GM12878 (cell line): Measurements from ENCODE around the gene NR2F1. TPM values are rescaled to one million over a fixed set of nuclear protein-coding genes. Genes with fewer than 3 reads are reported as not detected.

Source experiments
- ATAC-seq: fragments of 200-7000 bp; cut with Tn5 transposase; 3 replicates; pipeline ENCODE4 v1.9.1; 2020; ENCODE audit warnings: mild to moderate bottlenecking, moderate library complexity
- BruUV-seq: library from RNA; stranded (reverse); fragments of 400-500 nt; replicated peaks from 2 replicates; lab custom pipeline; 2021; lab: Mats Ljungman, UMichigan
- CTCF ChIA-PET: fragments of 300-600 bp; sonication (Branson Sonifier 250); formaldehyde crosslinking; extraction: SDS; loops from one replicate; lab custom pipeline; 2021; ENCODE audit warnings: inconsistent platforms; lab: Yijun Ruan, JAX
- POLR2A ChIA-PET: fragments of 350-600 bp; formaldehyde crosslinking; extraction: SDS; loops from one replicate; lab custom pipeline; 2021; ENCODE audit warnings: inconsistent platforms; lab: Charles Lee
- RAD21 ChIA-PET: fragments of 300-600 bp; sonication (Branson Sonifier 250); formaldehyde crosslinking; loops from one replicate; lab custom pipeline; 2023; ENCODE audit warnings: antibody characterized with exemption; ENCODE audit not compliant: unreplicated experiment; lab: Charles Lee
- SMC1A ChIA-PET: fragments of 300-600 bp; sonication (Branson Sonifier 250); formaldehyde crosslinking; loops from one replicate; lab custom pipeline; 2023; ENCODE audit not compliant: unreplicated experiment, uncharacterized antibody; lab: Charles Lee
- DNase-seq: peaks from one replicate; pipeline ENCODE4 v3.0.0-alpha.2; 2011; ENCODE audit warnings: low read depth, low spot score
- FAIRE-seq: peaks from 3 replicates; lab custom pipeline; 2011; peaks lifted over from hg19 to GRCh38; lab: Jason Lieb, UNC
- H2AFZ ChIP-seq: 2 replicates; pipeline ENCODE4 v1.6.0; 2011; ENCODE audit warnings: low read depth, low read length, control low read depth; ENCODE audit not compliant: control insufficient read depth
- H3K27ac ChIP-seq: 2 replicates; pipeline ENCODE4 v1.5.1; 2011; ENCODE audit warnings: control low read depth; ENCODE audit not compliant: control insufficient read depth, insufficient read depth
- H3K27me3 ChIP-seq, 2 experiments: replicated peaks in 1 of 2; 2 replicates each; pipeline versions ENCODE4 v1.6.0 to v1.6.1; 2011; ENCODE audit warnings: low read length in 1 of 2; ENCODE audit not compliant: control insufficient read depth in 2 of 2, insufficient read depth in 2 of 2
- H3K36me3 ChIP-seq, 2 experiments: 2 replicates each; pipeline ENCODE4 v1.5.1; 2011; ENCODE audit warnings: low read length in 1 of 2; ENCODE audit not compliant: control insufficient read depth in 2 of 2, insufficient read depth in 2 of 2
- H3K4me1 ChIP-seq: 2 replicates; pipeline ENCODE4 v1.6.1; 2011; ENCODE audit warnings: mild to moderate bottlenecking, low read length, moderate library complexity, mixed read lengths; ENCODE audit not compliant: control insufficient read depth, insufficient read depth
- H3K4me2 ChIP-seq: 2 replicates; pipeline ENCODE4 v1.6.0; 2011; ENCODE audit warnings: control low read depth; ENCODE audit not compliant: control insufficient read depth, insufficient read depth
- H3K4me3 ChIP-seq: fragments of 200-600 bp; sonication (generic); 2 replicates; pipeline ENCODE4 v1.5.1; 2016
- H3K79me2 ChIP-seq: 2 replicates; pipeline ENCODE4 v1.6.0; 2011; ENCODE audit warnings: low read length; ENCODE audit not compliant: control insufficient read depth, insufficient read depth
- H3K9ac ChIP-seq: 2 replicates; pipeline ENCODE4 v1.8.0; 2011; ENCODE audit warnings: low read length, control low read depth, mixed read lengths; ENCODE audit not compliant: control insufficient read depth, insufficient read depth
- H3K9me3 ChIP-seq: replicated peaks from 3 replicates; pipeline ENCODE4 v1.5.1; 2011; ENCODE audit warnings: mild to moderate bottlenecking, low read length; ENCODE audit not compliant: control insufficient read depth, insufficient read depth
- H4K20me1 ChIP-seq: 2 replicates; pipeline ENCODE4 v1.6.0; 2011; ENCODE audit not compliant: control insufficient read depth, insufficient read depth
- CHD2 ChIP-seq: IDR thresholded peaks from 2 replicates; pipeline ENCODE4 v1.6.1; 2011; ENCODE audit warnings: low read depth, low read length, improper control_type of control experiment, borderline replicate concordance
- DPF2 ChIP-seq: fragments of 450-650 bp; IDR thresholded peaks from 2 replicates; pipeline ENCODE4 v1.6.1; 2017; ENCODE audit warnings: mild to moderate bottlenecking
- ETV6 ChIP-seq, 2 experiments: fragments of 450-650 bp in 1 of 2; IDR thresholded peaks in 1 of 2; conservative IDR thresholded peaks in 1 of 2; 2 replicates each; pipeline ENCODE4 v1.6.1; 2014; ENCODE audit warnings: antibody characterized with exemption in 1 of 2, borderline replicate concordance in 1 of 2, low read depth in 1 of 2, mild to moderate bottlenecking in 1 of 2, moderate library complexity in 1 of 2
- HDAC2 ChIP-seq: fragments of 200-600 bp; sonication (generic); IDR thresholded peaks from 2 replicates; pipeline ENCODE4 v1.6.1; 2017
- MEF2B ChIP-seq: fragments of 450-650 bp; IDR thresholded peaks from 2 replicates; pipeline ENCODE4 v1.6.1; 2018; ENCODE audit warnings: mild to moderate bottlenecking, moderate library complexity; ENCODE audit not compliant: partially characterized antibody, poor library complexity, severe bottlenecking
- MYC ChIP-seq: IDR thresholded peaks from 2 replicates; pipeline ENCODE4 v1.6.1; 2011; ENCODE audit warnings: mild to moderate bottlenecking, low read length, moderate library complexity, inconsistent platforms; ENCODE audit not compliant: insufficient read depth, insufficient replicate concordance, insufficient read length, severe bottlenecking
- PKNOX1 ChIP-seq: fragments of 450-650 bp; IDR thresholded peaks from 2 replicates; pipeline ENCODE4 v1.6.1; 2016; ENCODE audit warnings: mild to moderate bottlenecking
- SIX5 ChIP-seq: IDR thresholded peaks from 2 replicates; pipeline ENCODE4 v1.6.1; 2011; ENCODE audit warnings: mild to moderate bottlenecking, low read depth, low read length, moderate library complexity; ENCODE audit not compliant: severe bottlenecking
- SMAD1 ChIP-seq: fragments of 450-650 bp; IDR thresholded peaks from 2 replicates; pipeline ENCODE4 v1.6.1; 2018; ENCODE audit warnings: mild to moderate bottlenecking, low read depth; ENCODE audit not compliant: partially characterized antibody
- TBL1XR1 ChIP-seq: IDR thresholded peaks from 2 replicates; pipeline ENCODE4 v1.6.1; 2012; ENCODE audit warnings: low read depth, low read length, improper control_type of control experiment
- USF1 ChIP-seq: IDR thresholded peaks from 2 replicates; pipeline ENCODE4 v1.6.1; 2011; ENCODE audit warnings: borderline replicate concordance, low read depth, mild to moderate bottlenecking, moderate library complexity, mixed read lengths, low read length; ENCODE audit not compliant: insufficient read depth; ENCODE audit errors: extremely low read length
- ZBED1 ChIP-seq: IDR thresholded peaks from 2 replicates; pipeline ENCODE4 v1.6.1; 2016; ENCODE audit warnings: borderline replicate concordance
- ZBTB11 ChIP-seq: fragments of 450-650 bp; formaldehyde crosslinking; IDR thresholded peaks from 2 replicates; pipeline ENCODE4 v1.5.0; 2022; ENCODE audit warnings: mild to moderate bottlenecking, missing genetic modification characterization
- ZNF24 ChIP-seq: fragments of 450-650 bp; IDR thresholded peaks from 2 replicates; pipeline ENCODE4 v1.6.1; 2017; ENCODE audit warnings: antibody characterized with exemption, mild to moderate bottlenecking
- ZNF622 ChIP-seq: fragments of 450-650 bp; IDR thresholded peaks from 2 replicates; pipeline ENCODE4 v1.6.1; 2017; ENCODE audit warnings: mild to moderate bottlenecking, inconsistent platforms
- WGBS: methylation state at CpG from one replicate; pipeline ENCODE4 v1.1.6; 2016; ENCODE audit warnings: low lambda C conversion rate; ENCODE audit not compliant: insufficient replicate concordance, insufficient coverage; ENCODE audit errors: missing lambda C conversion rate; 5-methylcytosine and 5-hydroxymethylcytosine counted together
- in situ Hi-C: fragments of 300-500 bp; cut with MboI; formaldehyde crosslinking; loops from 9 replicates; pipeline ENCODE4 v1.14.3; 2018; ENCODE audit warnings: mixed read lengths
- intact Hi-C: fragments of 100-400 bp; cut with micrococcal nuclease; formaldehyde crosslinking; loops from one replicate; pipeline ENCODE4 v1.14.2; 2022; ENCODE audit not compliant: unreplicated experiment
- polyA plus RNA-seq, 11 experiments: library from polyadenylated mRNA; depleted of rRNA in 4 of 11; unstranded in 6 of 11; stranded (reverse) in 5 of 11; fragments of >200 nt; fragmentation: Nextera tagmentation in 4 of 11; fragmentation: Illumina TruSeq in 1 of 11; extraction: Ambion mirVana in 4 of 11; extraction: Trizol in 1 of 11; gene quantifications; 1 replicate in 1 of 11; 2 replicates in 10 of 11; pipeline versions ENCODE4 v1.2.1 to v1.2.3, GENCODE V29; 2011 to 2016; ENCODE audit warnings: inconsistent platforms in 2 of 11, missing spikeins in 2 of 11, low read depth in 1 of 11
- total RNA-seq, 4 experiments: library from RNA; depleted of rRNA in 3 of 4; stranded (reverse); fragments of >200 nt in 3 of 4; fragmentation: Illumina TruSeq in 1 of 4; extraction: Trizol in 1 of 4; gene quantifications; 2 replicates each; pipeline versions ENCODE4 v1.2.1 to v1.2.3, GENCODE V29; 2013 to 2021

The NR2F1 gene
- total and polyA plus RNA-seq, 10 of the 15 experiments (the other 5 are each of a cell fraction or from before 2014, with no cell fraction given), result 0.04 to 0.79 (median 0.36) TPM; not detected in 7

GRCh38 chr5:93587597-93588351 lies 4.8 kb downstream of the NR2F1 start (continued):
- no peak for TF ChIP-seq ZBTB11 (CRISPR knock-in tag)
- no peak for TF ChIP-seq ZNF24
- no peak for TF ChIP-seq DPF2
- TF ChIP-seq ETV6 (conservative IDR thresholded peaks at IDR 0.05 in 1 of 2, IDR thresholded peaks at IDR 0.05 in 1 of 2; ENCODE audit: borderline replicate concordance in 1 of 2, low read depth in 1 of 2), result no peak

GRCh38 chr5:93588352-93589151 lies 5.5 kb downstream of the NR2F1 start:
- Histone ChIP-seq H3K4me2 (no peak overlapping the region), H2AFZ (no peak overlapping the region), H3K27me3 (peaks cover 12 to 22% of the 10 kb centered on the region in 2 experiments), H3K36me3 (no peaks in the 10 kb centered on the region), H3K9ac (no peak overlapping the region), H3K27ac (no peak overlapping the region), H3K4me3 (no peak overlapping the region), H3K79me2 (no peaks in the 10 kb centered on the region), H3K9me3 (no peaks in the 10 kb centered on the region; the same call in 2 of the 3 replicates), H4K20me1 (no peaks in the 10 kb centered on the region), H3K4me1 (no peaks in the 10 kb centered on the region)
- in situ Hi-C loops (loop anchor here (25.0 kb wide), 1 partner anchor 1099 kb away; no protein-coding TSS in a partner anchor), intact Hi-C loops (no loop called here)
- BruUV-seq, result no TSS peak
- ChIA-PET POLR2A (no interaction called here), SMC1A (no interaction called here), RAD21 (no interaction called here), CTCF (no interaction called here)
- DNase-seq, result no peak
- no peak for ATAC-seq
- FAIRE-seq, result no peak
- WGBS, result 64% methylated on average over 41 of the region's 78 CpGs
- TF ChIP-seq PKNOX1, result no peak
- no peak for TF ChIP-seq MYC
- no peak for TF ChIP-seq ZNF622
- no peak for TF ChIP-seq TBL1XR1
- no peak for TF ChIP-seq ETV6 (conservative IDR thresholded peaks at IDR 0.05 in 1 of 2, IDR thresholded peaks at IDR 0.05 in 1 of 2; ENCODE audit: borderline replicate concordance in 1 of 2, low read depth in 1 of 2)
- no peak for TF ChIP-seq SMAD1
- no peak for TF ChIP-seq CHD2
- no peak for TF ChIP-seq USF1
- TF ChIP-seq MEF2B, result no peak
- no peak for TF ChIP-seq ZBED1
- no peak for TF ChIP-seq HDAC2
- TF ChIP-seq SIX5, result no peak
